Choroid plexus epithelial cell (primary cell): Measurements from ENCODE around the gene EXOC4.

ENCODE experiments used
- DNase-seq: peaks from one replicate; pipeline ENCODE4 v3.0.0-alpha.2; 2010; ENCODE audit warnings: low read depth
- H3K4me3 ChIP-seq: 2 replicates; pipeline ENCODE4 v1.5.1; 2011; ENCODE audit warnings: low read depth, mild to moderate bottlenecking, control low read depth, low read length, moderate library complexity
- CTCF ChIP-seq: conservative IDR thresholded peaks from 2 replicates; pipeline ENCODE4 v1.5.1; 2011; ENCODE audit warnings: low read depth, mild to moderate bottlenecking, control low read depth, inconsistent platforms, low read length, moderate library complexity

EXOC4 gene

GRCh38 chr7:134078991-134079390, 826.1 kb downstream of the EXOC4 start:
- no peak for DNase-seq
- TF ChIP-seq CTCF = no peak

GRCh38 chr7:134081695-134082094, 828.8 kb downstream of the EXOC4 start:
- no peak for TF ChIP-seq CTCF
- no peak overlapping the region for H3K4me3 ChIP-seq
- no peak for DNase-seq

More at GRCh38 chr7:134078991-134079390, 826.1 kb downstream of the EXOC4 start:
- H3K4me3 ChIP-seq = no peak overlapping the region

GRCh38 chr7:134083766-134084487, 831.0 kb downstream of the EXOC4 start:
- H3K4me3 ChIP-seq = no peak overlapping the region
- TF ChIP-seq CTCF = no peak
- peak; percentile 15 for DNase-seq

GRCh38 chr7:134084488-134085144, 831.7 kb downstream of the EXOC4 start:
- no peak for TF ChIP-seq CTCF

GRCh38 chr7:134085311-134085710, 832.4 kb downstream of the EXOC4 start:
- H3K4me3 ChIP-seq = no peak overlapping the region
- no peak for TF ChIP-seq CTCF
- no peak for DNase-seq

More at GRCh38 chr7:134084488-134085144, 831.7 kb downstream of the EXOC4 start:
- DNase-seq = no peak
- no peak overlapping the region for H3K4me3 ChIP-seq

GRCh38 chr7:134086998-134087735, 834.3 kb downstream of the EXOC4 start:
- no peak for DNase-seq
- TF ChIP-seq CTCF = no peak
- H3K4me3 ChIP-seq = no peak overlapping the region
